CD4-positive, alpha-beta memory T cell (primary cell): ENCODE measurements around the gene RAPGEF1. TPM values are rescaled to one million over a fixed set of nuclear protein-coding genes. Genes with fewer than 3 reads are reported as not detected.
A peak's percentile ranks its signal among the peaks of the same experiment; 100 is the strongest.

ENCODE experiments used
- CTCF ChIA-PET: fragments of 350-600 bp; sonication (Branson Sonifier 250); formaldehyde crosslinking; loops from one replicate; lab custom pipeline; 2021; ENCODE audit warnings: inconsistent platforms; ENCODE audit not compliant: partially characterized antibody; lab: Charles Lee
- POLR2A ChIA-PET: fragments of 350-600 bp; sonication (Branson Sonifier 250); formaldehyde crosslinking; loops from one replicate; lab custom pipeline; 2021; ENCODE audit not compliant: partially characterized antibody; lab: Charles Lee
- DNase-seq, 5 donors: peaks; one replicate each; pipeline versions ENCODE4 v3.0.0 to v3.0.0-alpha.2; 2020 to 2022; ENCODE audit warnings: mixed read lengths in 1 of 5
- H3K27ac ChIP-seq: one replicate; pipeline ENCODE4 v1.7.0; 2013; ENCODE audit warnings: low read depth, low read length
- H3K27me3 ChIP-seq: 2 replicates; pipeline ENCODE4 v1.7.0; 2013; ENCODE audit warnings: mild to moderate bottlenecking, low read length, moderate library complexity; ENCODE audit not compliant: insufficient read depth
- H3K36me3 ChIP-seq: 2 replicates; pipeline ENCODE4 v1.7.0; 2013; ENCODE audit warnings: mild to moderate bottlenecking, low read length, moderate library complexity; ENCODE audit not compliant: insufficient read depth
- H3K4me1 ChIP-seq: 2 replicates; pipeline ENCODE4 v1.7.0; 2013; ENCODE audit warnings: mild to moderate bottlenecking, low read length, moderate library complexity; ENCODE audit not compliant: insufficient read depth
- H3K4me3 ChIP-seq, 2 donors: one replicate each; pipeline ENCODE4 v1.7.0; 2013; ENCODE audit warnings: low read length in 2 of 2, mild to moderate bottlenecking in 1 of 2
- H3K9me3 ChIP-seq, 2 donors: one replicate each; pipeline ENCODE4 v1.7.0; 2013; ENCODE audit warnings: low read length in 2 of 2, control low read depth in 1 of 2; ENCODE audit not compliant: control insufficient read depth in 1 of 2
- H3K27ac Mint-ChIP-seq, 7 donors: one replicate each; pipeline ENCODE4 v1.8.0; 2020 to 2021; ENCODE audit warnings: mixed read lengths in 7 of 7, mild to moderate bottlenecking in 6 of 7, inconsistent platforms in 3 of 7, moderate library complexity in 3 of 7
- H3K27me3 Mint-ChIP-seq, 2 donors: one replicate each; pipeline ENCODE4 v1.8.0; 2020 to 2021; ENCODE audit warnings: mixed read lengths in 2 of 2
- H3K36me3 Mint-ChIP-seq, 2 donors: one replicate each; pipeline ENCODE4 v1.8.0; 2020 to 2021; ENCODE audit warnings: mixed read lengths in 2 of 2, inconsistent platforms in 1 of 2, mild to moderate bottlenecking in 1 of 2
- H3K4me1 Mint-ChIP-seq, 4 donors: one replicate each; pipeline ENCODE4 v1.8.0; 2020 to 2021; ENCODE audit warnings: mixed read lengths in 4 of 4, mild to moderate bottlenecking in 1 of 4
- H3K4me3 Mint-ChIP-seq, 8 donors: one replicate each; pipeline ENCODE4 v1.8.0; 2020 to 2021; ENCODE audit warnings: mixed read lengths in 8 of 8, mild to moderate bottlenecking in 7 of 8, moderate library complexity in 6 of 8, inconsistent platforms in 3 of 8
- H3K9me3 Mint-ChIP-seq, 8 donors: one replicate each; pipeline ENCODE4 v1.8.0; 2020 to 2021; ENCODE audit warnings: mixed read lengths in 8 of 8, mild to moderate bottlenecking in 5 of 8, inconsistent platforms in 3 of 8, moderate library complexity in 1 of 8
- intact Hi-C: fragments of 100-400 bp; cut with micrococcal nuclease; formaldehyde crosslinking; loops from one replicate; pipeline ENCODE4 v1.15.1; 2023
- polyA plus RNA-seq, 2 donors: library from polyadenylated mRNA; unstranded; fragments of 300-500 nt; fragmentation: Illumina TruSeq; gene quantifications; one replicate each; pipeline ENCODE4 v1.2.3, GENCODE V29; 2021
- total RNA-seq, 2 experiments: library from RNA; stranded (reverse); gene quantifications; one replicate each; pipeline ENCODE4 v1.2.3, GENCODE V29; 2021

The RAPGEF1 gene
- total and polyA plus RNA-seq, 4 experiments from 2014 or later = 1.5 to 149 (median 76.2) TPM

DNA sequence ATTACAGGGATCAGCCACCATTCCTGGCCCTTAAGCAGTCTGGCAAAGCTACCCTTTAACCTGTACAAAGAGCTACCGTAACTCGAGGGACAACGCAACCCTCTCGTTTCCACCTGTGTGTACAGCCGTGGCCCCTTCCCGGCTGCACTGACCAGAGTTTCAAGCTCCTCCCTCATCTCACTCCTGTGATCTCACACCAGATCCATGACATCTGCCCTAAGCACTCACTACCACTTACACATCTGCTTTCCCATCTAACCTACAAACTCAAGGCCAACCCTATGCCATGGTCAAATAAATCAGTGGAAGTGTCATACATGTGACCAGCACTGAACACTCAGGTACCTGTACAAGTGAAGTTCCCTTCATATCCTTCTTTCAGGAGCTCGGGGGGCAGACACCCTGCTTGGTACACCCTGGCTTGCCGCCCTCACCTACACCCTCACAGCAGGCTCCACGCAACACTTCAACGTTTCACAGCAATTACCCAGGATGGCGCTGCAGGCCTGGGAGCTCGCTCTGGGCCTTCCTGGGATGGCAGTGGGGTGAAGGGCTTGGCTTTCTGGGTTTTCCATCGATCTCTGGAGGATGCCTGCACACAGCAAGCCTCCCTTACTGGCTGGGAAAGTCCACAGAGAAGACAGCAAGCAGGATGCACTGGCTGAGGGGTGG, 132.8 kb downstream of the RAPGEF1 start:
- peaks cover 0 to 13% (median 6%) of the 10 kb centered on the region in 4 donors for H3K4me1 Mint-ChIP-seq
- no peak overlapping the region for H3K4me3 ChIP-seq
- H3K4me1 ChIP-seq = no peaks in the 10 kb centered on the region
- no peaks in the 10 kb centered on the region for H3K9me3 ChIP-seq
- H3K36me3 ChIP-seq = peaks cover 68% of the 10 kb centered on the region
- peak overlapping the region in 5 of 7 donors; percentile 9 to 70 (median 24) for H3K27ac Mint-ChIP-seq
- ChIA-PET POLR2A (interaction anchor here (0.5 to 1.1 kb wide), 2 partner anchors 137 to 769 kb away, joined by 3 read pairs; no protein-coding TSS in a partner anchor), CTCF (interaction anchor here (0.7 kb wide), 1 partner anchor 133 kb away, joined by 3 read pairs; the partner anchor contains the start of gene RAPGEF1)
- no peak overlapping the region for H3K27ac ChIP-seq
- H3K9me3 Mint-ChIP-seq = peaks cover 0 to 2% (median 0%) of the 10 kb centered on the region in 8 donors
- H3K4me3 Mint-ChIP-seq = no peak overlapping the region
- no peak for DNase-seq
- no peaks in the 10 kb centered on the region for H3K27me3 Mint-ChIP-seq
- H3K27me3 ChIP-seq = no peaks in the 10 kb centered on the region
- peaks cover 53 to 75% of the 10 kb centered on the region in 2 donors for H3K36me3 Mint-ChIP-seq
- intact Hi-C loops = no loop called here

DNA sequence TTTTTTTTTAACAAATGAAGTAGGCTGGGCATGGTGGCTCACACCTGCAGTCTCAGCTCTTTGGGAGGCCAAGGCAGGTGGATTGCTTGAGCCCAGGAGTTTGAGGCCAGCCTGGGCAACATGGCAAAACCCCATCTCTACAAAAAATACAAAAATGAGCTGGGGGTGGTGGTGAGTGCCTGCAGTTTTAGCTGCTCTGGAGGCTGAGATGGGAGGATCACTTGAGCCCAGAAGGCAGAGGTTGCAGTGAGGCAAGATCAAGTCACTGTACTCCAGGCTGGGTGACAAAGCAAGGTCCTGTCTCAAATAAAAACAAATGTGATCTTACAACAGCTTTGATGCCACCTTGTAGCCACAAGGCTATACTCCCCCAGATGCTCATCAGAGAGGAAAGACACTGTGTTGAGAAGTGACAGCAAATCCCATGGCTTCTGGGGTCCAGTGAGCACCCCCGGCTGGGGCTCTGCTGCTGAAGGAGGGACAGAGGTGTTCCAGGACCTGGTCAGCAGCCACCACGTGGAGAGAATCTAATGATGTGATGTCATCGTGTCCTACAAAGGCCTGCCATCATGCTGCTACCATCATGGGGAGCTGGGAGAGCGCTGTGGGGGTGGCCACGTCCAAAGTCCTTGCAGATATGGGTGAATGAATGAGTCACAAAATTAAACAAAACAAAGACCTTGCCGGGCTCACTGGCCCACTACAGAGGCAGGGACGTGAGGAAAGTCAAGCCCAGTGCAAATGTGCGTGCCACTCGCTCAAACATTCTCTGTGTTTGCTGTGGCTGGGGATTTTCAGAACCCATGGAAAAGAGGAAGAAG, 133.9 kb downstream of the RAPGEF1 start:
- H3K9me3 ChIP-seq = no peaks in the 10 kb centered on the region
- ChIA-PET CTCF (interaction anchor here (0.7 to 1.1 kb wide), 2 partner anchors 134 to 647 kb away, joined by 3 read pairs; partner anchors contain the start of gene RAPGEF1), POLR2A (interaction anchor here (1.1 kb wide), 1 partner anchor 139 kb away, joined by 3 read pairs; no protein-coding TSS in a partner anchor)
- Mint-ChIP-seq H3K27me3 (no peaks in the 10 kb centered on the region), H3K9me3 (peaks cover 0 to 2% (median 0%) of the 10 kb centered on the region in 8 donors), H3K36me3 (peaks cover 61 to 77% of the 10 kb centered on the region in 2 donors), H3K27ac (peak overlapping the region in 5 of 7 donors; percentile 31 to 70 (median 57)), H3K4me3 (no peak overlapping the region), H3K4me1 (peaks cover 5 to 13% (median 7%) of the 10 kb centered on the region in 4 donors)
- H3K36me3 ChIP-seq = peaks cover 75% of the 10 kb centered on the region
- intact Hi-C loops = no loop called here
- H3K4me3 ChIP-seq = no peak overlapping the region
- no peaks in the 10 kb centered on the region for H3K4me1 ChIP-seq
- no peak overlapping the region for H3K27ac ChIP-seq
- H3K27me3 ChIP-seq = no peaks in the 10 kb centered on the region
- DNase-seq = no peak

DNA sequence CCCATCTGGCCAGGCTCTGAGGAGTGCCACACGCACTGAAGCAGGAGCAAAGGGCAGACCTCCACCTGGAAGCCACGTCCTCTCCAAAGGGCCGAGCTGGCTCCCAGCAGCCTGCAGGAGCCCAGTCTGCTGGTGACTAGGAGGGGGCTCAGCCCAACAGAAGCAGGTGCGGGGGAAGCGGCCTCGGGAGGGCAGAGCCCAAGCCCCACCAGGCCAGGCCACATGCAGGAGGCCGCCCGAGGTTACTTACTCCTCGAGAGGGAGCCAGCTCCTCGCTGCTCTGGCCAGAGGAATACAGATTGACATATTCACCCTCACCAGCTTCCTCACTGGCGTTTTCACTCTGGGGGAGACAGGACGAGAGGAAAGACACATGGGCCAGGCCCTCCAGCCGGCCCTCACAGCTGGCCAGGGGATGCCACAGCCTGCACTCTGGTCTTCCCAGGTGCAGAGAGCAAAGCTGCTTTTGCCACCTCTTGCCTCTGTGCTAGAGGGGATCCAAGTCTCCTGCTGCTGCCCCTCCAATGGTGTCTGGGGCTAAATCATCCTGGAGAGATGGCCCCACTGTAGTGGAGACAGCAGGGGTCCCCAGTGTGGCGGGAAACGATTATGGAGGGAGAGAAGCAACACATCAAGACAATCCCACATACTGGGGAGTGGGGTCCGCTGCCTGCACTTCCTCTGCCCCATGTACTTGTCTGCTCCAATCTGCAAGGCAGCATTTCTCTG, 136.0 kb downstream of the RAPGEF1 start:
- ChIA-PET CTCF (interaction anchor here (0.9 to 2.2 kb wide), 3 partner anchors 136 to 140 kb away, joined by 3 to 8 read pairs (median 4); partner anchors contain the start of gene RAPGEF1), POLR2A (interaction anchor here (1.0 to 1.8 kb wide), 2 partner anchors 12 to 18 kb away, joined by 3 to 5 read pairs; no protein-coding TSS in a partner anchor)
- Histone ChIP-seq H3K9me3 (no peaks in the 10 kb centered on the region), H3K4me3 (no peak overlapping the region), H3K4me1 (no peaks in the 10 kb centered on the region), H3K27me3 (no peaks in the 10 kb centered on the region), H3K27ac (no peak overlapping the region), H3K36me3 (peaks cover 78% of the 10 kb centered on the region)
- Mint-ChIP-seq H3K27ac (peak overlapping the region in 4 of 7 donors; percentile 18 to 37 (median 33)), H3K9me3 (peaks cover 0 to 2% (median 0%) of the 10 kb centered on the region in 8 donors), H3K4me1 (peaks cover 5 to 9% (median 7%) of the 10 kb centered on the region in 4 donors), H3K27me3 (no peaks in the 10 kb centered on the region), H3K36me3 (peaks cover 56 to 74% of the 10 kb centered on the region in 2 donors), H3K4me3 (no peak overlapping the region)
- DNase-seq = no peak
- intact Hi-C loops = no loop called here

GRCh38 chr9:131603199-131603598, 136.7 kb downstream of the RAPGEF1 start:
- DNase-seq = no peak
- POLR2A ChIA-PET = interaction anchor here (1.0 to 1.8 kb wide), 2 partner anchors 12 to 18 kb away, joined by 3 to 5 read pairs; no protein-coding TSS in a partner anchor
- no peak overlapping the region for H3K27ac ChIP-seq
- no peaks in the 10 kb centered on the region for H3K27me3 ChIP-seq
- no peaks in the 10 kb centered on the region for H3K4me1 ChIP-seq
- H3K4me3 ChIP-seq = no peak overlapping the region
- CTCF ChIA-PET = interaction anchor here (1.5 to 2.2 kb wide), 2 partner anchors 137 to 141 kb away, joined by 4 to 8 read pairs; partner anchors contain the start of gene RAPGEF1
- Mint-ChIP-seq H3K36me3 (peaks cover 53 to 73% of the 10 kb centered on the region in 2 donors), H3K27me3 (no peaks in the 10 kb centered on the region), H3K27ac (peak overlapping the region in 4 of 7 donors; percentile 21 to 78 (median 66)), H3K4me3 (no peak overlapping the region), H3K4me1 (peaks cover 3 to 9% (median 7%) of the 10 kb centered on the region in 4 donors), H3K9me3 (peaks cover 0 to 2% (median 0%) of the 10 kb centered on the region in 8 donors)
- intact Hi-C loops = no loop called here
- no peaks in the 10 kb centered on the region for H3K9me3 ChIP-seq
- H3K36me3 ChIP-seq = peaks cover 79% of the 10 kb centered on the region

GRCh38 chr9:131601683-131602181, 138.1 kb downstream of the RAPGEF1 start:
- Mint-ChIP-seq H3K4me3 (no peak overlapping the region), H3K4me1 (peaks cover 2 to 7% (median 4%) of the 10 kb centered on the region in 4 donors), H3K27ac (peak overlapping the region in 5 of 7 donors; percentile 12 to 74 (median 65)), H3K27me3 (no peaks in the 10 kb centered on the region), H3K9me3 (peaks cover 0 to 2% (median 0%) of the 10 kb centered on the region in 8 donors), H3K36me3 (peaks cover 45 to 74% of the 10 kb centered on the region in 2 donors)
- no peaks in the 10 kb centered on the region for H3K27me3 ChIP-seq
- intact Hi-C loops = no loop called here
- no peaks in the 10 kb centered on the region for H3K4me1 ChIP-seq
- CTCF ChIA-PET = interaction anchor here (1.7 to 2.2 kb wide), 2 partner anchors 11 to 138 kb away, joined by 6 to 8 read pairs; partner anchors contain the start of gene RAPGEF1
- no peak overlapping the region for H3K4me3 ChIP-seq
- no peak for DNase-seq
- POLR2A ChIA-PET = interaction anchor here (1.0 to 1.8 kb wide), 2 partner anchors 16 to 142 kb away, joined by 4 to 5 read pairs; no protein-coding TSS in a partner anchor
- no peak overlapping the region for H3K27ac ChIP-seq
- peaks cover 89% of the 10 kb centered on the region for H3K36me3 ChIP-seq
- H3K9me3 ChIP-seq = no peaks in the 10 kb centered on the region

- peaks cover 81% of the 10 kb centered on the region for H3K36me3 ChIP-seq
- Mint-ChIP-seq H3K4me1 (peaks cover 0 to 7% (median 2%) of the 10 kb centered on the region in 4 donors), H3K27me3 (no peaks in the 10 kb centered on the region), H3K4me3 (no peak overlapping the region), H3K27ac (peak overlapping the region in 3 of 7 donors; percentile 13 to 88 (median 31)), H3K9me3 (no peaks in the 10 kb centered on the region), H3K36me3 (peaks cover 27 to 76% of the 10 kb centered on the region in 2 donors)
- no peaks in the 10 kb centered on the region for H3K4me1 ChIP-seq
- intact Hi-C loops = no loop called here
- H3K27ac ChIP-seq = no peak overlapping the region
- no peak overlapping the region for H3K4me3 ChIP-seq
- H3K27me3 ChIP-seq = no peaks in the 10 kb centered on the region
- no peak for DNase-seq
- no peaks in the 10 kb centered on the region for H3K9me3 ChIP-seq
- ChIA-PET CTCF (interaction anchor here (0.9 to 2.6 kb wide), 2 partner anchors 140 to 142 kb away, joined by 3 to 13 read pairs; partner anchors contain the start of gene RAPGEF1), POLR2A (no interaction called here)
Measured at GRCh38 chr9:131598121-131598520, 141.8 kb downstream of the RAPGEF1 start.
